ENCODE results near the gene UCHL3. TPM values are rescaled to one million over a fixed set of nuclear protein-coding genes. Genes with fewer than 3 reads are reported as not detected.

Gene UCHL3
- total and polyA plus RNA-seq, 10 of the 15 experiments (the other 5 are each of a cell fraction or from before 2014, with no cell fraction given): 52.5 to 179 (median 104) TPM

DNA sequence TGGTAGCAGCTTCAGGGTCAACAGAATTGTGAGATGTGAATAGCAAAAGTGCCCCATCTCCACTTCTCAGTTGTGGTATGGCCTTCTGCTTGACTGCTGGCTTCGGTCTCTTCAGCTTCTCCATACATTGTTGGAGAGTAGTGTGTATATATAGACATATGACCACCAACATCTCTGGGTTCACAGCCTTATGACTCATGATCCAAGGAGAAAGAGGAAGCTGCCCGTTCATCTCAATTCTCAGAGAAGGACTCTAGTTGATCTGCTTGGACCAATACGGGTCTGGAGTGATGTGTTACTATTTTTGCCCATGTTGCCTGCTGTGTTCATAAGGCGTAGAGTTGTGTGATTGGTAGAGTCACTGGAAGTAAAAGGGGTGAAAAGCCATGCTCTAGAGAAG, 8.3 kb upstream of the UCHL3 start:
- H3K27ac ChIP-seq (ENCODE audit: control insufficient read depth, insufficient read depth): no peak overlapping the region
- H2AFZ ChIP-seq (ENCODE audit: control insufficient read depth, low read depth, low read length): no peak overlapping the region
- BruUV-seq (replicated peaks): no TSS peak
- ChIA-PET SMC1A (ENCODE audit: uncharacterized antibody, unreplicated experiment) (interaction anchor here (0.9 to 2.5 kb wide), 6 partner anchors 9 to 182 kb away, joined by 3 to 14 read pairs (median 4); no protein-coding TSS in a partner anchor), RAD21 (ENCODE audit: unreplicated experiment) (no interaction called here), CTCF (interaction anchor here (0.8 to 1.4 kb wide), 3 partner anchors 8 to 27 kb away, joined by 4 read pairs; partner anchors contain the start of gene UCHL3), POLR2A (no interaction called here)
- H3K9ac ChIP-seq (ENCODE audit: control insufficient read depth, insufficient read depth, low read length): no peak overlapping the region
- H4K20me1 ChIP-seq (ENCODE audit: control insufficient read depth, insufficient read depth): no peaks in the 10 kb centered on the region
- H3K4me3 ChIP-seq: no peak overlapping the region
- whole genome bisulfite sequencing (ENCODE audit: insufficient coverage, insufficient replicate concordance, low lambda C conversion rate, missing lambda C conversion rate): 48% methylated on average over 4 of the region's 4 CpGs
- ATAC-seq (no peak), FAIRE-seq (no peak), DNase-seq (ENCODE audit: low read depth, low spot score) (no peak)
- no peaks in the 10 kb centered on the region for H3K4me1 ChIP-seq (ENCODE audit: control insufficient read depth, insufficient read depth, low read length)
- H3K36me3 ChIP-seq (ENCODE audit: control insufficient read depth in 2 of 2, insufficient read depth in 2 of 2, low read length in 1 of 2): no peaks in the 10 kb centered on the region
- H3K9me3 ChIP-seq (replicated peaks; ENCODE audit: control insufficient read depth, insufficient read depth, low read length): no peaks in the 10 kb centered on the region
- 0 out of 2 replicates have a peak, but pooled peaks have one; percentile 23 for TF ChIP-seq MEF2A (IDR thresholded peaks at IDR 0.05; ENCODE audit: insufficient read depth, low read depth, low read length)
- TF ChIP-seq SPI1 (IDR thresholded peaks at IDR 0.05; ENCODE audit: borderline replicate concordance, insufficient read depth, low read depth, low read length): peak; percentile 22; the same call in 1 of the 2 replicates
- TF ChIP-seq BRCA1 (IDR thresholded peaks at IDR 0.05; ENCODE audit: low read depth, low read length): no peak
- no peaks in the 10 kb centered on the region for H3K27me3 ChIP-seq (replicated peaks in 1 of 2; ENCODE audit: control insufficient read depth in 2 of 2, insufficient read depth in 2 of 2, low read length in 1 of 2)
- in situ Hi-C loops (cut with MboI) (no loop called here), intact Hi-C loops (cut with micrococcal nuclease; ENCODE audit: unreplicated experiment) (no loop called here)
- peaks cover 12% of the 10 kb centered on the region for H3K79me2 ChIP-seq (ENCODE audit: control insufficient read depth, insufficient read depth, low read length)
- H3K4me2 ChIP-seq (ENCODE audit: control insufficient read depth, insufficient read depth): no peak overlapping the region; the same call in 1 of the 2 replicates

DNA sequence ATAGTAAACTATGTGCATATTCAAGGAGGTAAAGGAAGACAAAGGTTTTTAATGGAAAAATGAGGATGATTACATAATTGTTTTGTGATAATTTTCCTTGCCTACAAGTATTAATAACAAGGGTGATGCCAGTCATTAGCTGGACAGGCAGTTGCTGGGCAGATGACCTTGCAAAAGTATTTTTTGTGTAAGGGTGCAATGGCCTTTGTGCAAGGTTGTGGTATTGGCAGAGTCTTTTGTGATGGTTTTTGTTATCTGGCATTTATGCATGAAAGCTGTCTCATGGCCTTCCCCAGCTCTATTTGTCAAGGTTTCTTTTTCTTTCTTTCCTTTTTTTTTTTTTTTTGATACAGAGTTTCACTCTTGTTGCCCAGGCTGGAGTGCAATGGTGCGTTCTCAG, 7.6 kb upstream of the UCHL3 start:
- ChIA-PET RAD21 (ENCODE audit: unreplicated experiment) (no interaction called here), SMC1A (ENCODE audit: uncharacterized antibody, unreplicated experiment) (interaction anchor here (1.1 to 2.5 kb wide), 3 partner anchors 11 to 169 kb away, joined by 4 to 14 read pairs (median 5); no protein-coding TSS in a partner anchor), POLR2A (interaction anchor here (0.6 to 0.7 kb wide), 2 partner anchors 52 to 601 kb away, joined by 3 to 4 read pairs; no protein-coding TSS in a partner anchor), CTCF (interaction anchor here (0.6 to 1.4 kb wide), 2 partner anchors 28 to 169 kb away, joined by 4 to 5 read pairs; no protein-coding TSS in a partner anchor)
- Histone ChIP-seq H3K27me3 (replicated peaks in 1 of 2; ENCODE audit: control insufficient read depth in 2 of 2, insufficient read depth in 2 of 2, low read length in 1 of 2) (no peaks in the 10 kb centered on the region), H3K79me2 (ENCODE audit: control insufficient read depth, insufficient read depth, low read length) (peaks cover 7% of the 10 kb centered on the region), H3K9me3 (replicated peaks; ENCODE audit: control insufficient read depth, insufficient read depth, low read length) (no peaks in the 10 kb centered on the region), H3K4me1 (ENCODE audit: control insufficient read depth, insufficient read depth, low read length) (no peaks in the 10 kb centered on the region), H3K27ac (ENCODE audit: control insufficient read depth, insufficient read depth) (no peak overlapping the region), H2AFZ (ENCODE audit: control insufficient read depth, low read depth, low read length) (no peak overlapping the region), H3K4me2 (ENCODE audit: control insufficient read depth, insufficient read depth) (no peak overlapping the region), H4K20me1 (ENCODE audit: control insufficient read depth, insufficient read depth) (no peaks in the 10 kb centered on the region), H3K4me3 (no peak overlapping the region), H3K9ac (ENCODE audit: control insufficient read depth, insufficient read depth, low read length) (no peak overlapping the region), H3K36me3 (ENCODE audit: control insufficient read depth in 2 of 2, insufficient read depth in 2 of 2, low read length in 1 of 2) (no peaks in the 10 kb centered on the region)
- ATAC-seq: no peak
- no peak for FAIRE-seq
- WGBS (ENCODE audit: insufficient coverage, insufficient replicate concordance, low lambda C conversion rate, missing lambda C conversion rate): 100% methylated on average over 1 of the region's 1 CpG
- no peak for DNase-seq (ENCODE audit: low read depth, low spot score)
- intact Hi-C loops (cut with micrococcal nuclease; ENCODE audit: unreplicated experiment): no loop called here
- TF ChIP-seq NR2F1 (conservative IDR thresholded peaks at IDR 0.05) (no peak), MEF2A (IDR thresholded peaks at IDR 0.05; ENCODE audit: insufficient read depth, low read depth, low read length) (no peak), ZSCAN29 (IDR thresholded peaks at IDR 0.05) (no peak), RCOR1 (conservative IDR thresholded peaks at IDR 0.05; ENCODE audit: low read depth, low read length) (no peak), HDGF (IDR thresholded peaks at IDR 0.05) (no peak), FOS (IDR thresholded peaks at IDR 0.05; ENCODE audit: borderline replicate concordance, extremely low read depth, insufficient read length) (no peak), SMAD1 (IDR thresholded peaks at IDR 0.05; ENCODE audit: low read depth, partially characterized antibody) (no peak), MTA3 (IDR thresholded peaks at IDR 0.05; ENCODE audit: borderline replicate concordance, low read length) (no peak), NRF1 (conservative IDR thresholded peaks at IDR 0.05; ENCODE audit: low read depth, low read length) (no peak), IKZF1 (conservative IDR thresholded peaks at IDR 0.05) (no peak), NR2C1 (IDR thresholded peaks at IDR 0.05) (no peak), IKZF2 (IDR thresholded peaks at IDR 0.05) (no peak)
- in situ Hi-C loops (cut with MboI): no loop called here
- BruUV-seq (replicated peaks): no TSS peak
